Heart left ventricle (tissue), 16 donors: Measurements from ENCODE around the gene CNGA3. TPM values are rescaled to one million over a fixed set of nuclear protein-coding genes. Genes with fewer than 3 reads are reported as not detected.
A peak's percentile ranks its signal among the peaks of the same experiment; 100 is the strongest.

Experiments used
- ATAC-seq, 4 donors: fragments of 200-7000 bp; cut with Tn5 transposase; one replicate each; pipeline ENCODE4 v1.9.1; 2020 to 2022; ENCODE audit warnings: moderate library complexity in 4 of 4, mild to moderate bottlenecking in 3 of 4, moderate number of reproducible peaks in 1 of 4
- DNase-seq, 5 donors: peaks; one replicate each; pipeline ENCODE4 v3.0.0-alpha.2; 2020
- H3K27ac ChIP-seq, 12 donors: fragments of 200-600 bp; sonication (generic) in 4 of 12; one replicate each; pipeline versions ENCODE4 v1.5.0 to v1.8.0; 2016 to 2022; ENCODE audit warnings: mild to moderate bottlenecking in 2 of 12
- H3K27me3 ChIP-seq, 9 donors: fragments of 200-600 bp; sonication (generic) in 2 of 9; one replicate each; pipeline versions ENCODE4 v1.5.1 to v1.8.0; 2016 to 2022; ENCODE audit warnings: mild to moderate bottlenecking in 3 of 9
- H3K36me3 ChIP-seq, 9 donors: fragments of 200-600 bp; sonication (generic) in 2 of 9; one replicate each; pipeline versions ENCODE4 v1.5.0 to v1.8.0; 2018 to 2022; ENCODE audit warnings: mild to moderate bottlenecking in 2 of 9
- H3K4me1 ChIP-seq, 12 donors: fragments of 200-600 bp; sonication (generic) in 4 of 12; one replicate each; pipeline versions ENCODE4 v1.5.0 to v1.8.0; 2016 to 2022; ENCODE audit warnings: mild to moderate bottlenecking in 3 of 12
- H3K4me3 ChIP-seq, 12 donors: fragments of 200-600 bp; sonication (generic) in 4 of 12; one replicate each; pipeline versions ENCODE4 v1.5.0 to v1.8.0; 2017 to 2022; ENCODE audit warnings: mild to moderate bottlenecking in 9 of 12, moderate library complexity in 4 of 12
- H3K9me3 ChIP-seq, 12 donors: fragments of 200-600 bp; sonication (generic) in 4 of 12; one replicate each; pipeline versions ENCODE4 v1.5.0 to v1.8.0; 2016 to 2022; ENCODE audit warnings: mild to moderate bottlenecking in 1 of 12
- CTCF ChIP-seq, 12 donors: fragments of 200-600 bp; sonication (generic) in 4 of 12; IDR thresholded peaks; one replicate each; pipeline versions ENCODE4 v1.5.0 to v1.8.0; 2018 to 2022; ENCODE audit warnings: antibody characterized with exemption in 12 of 12, mild to moderate bottlenecking in 5 of 12
- POLR2A ChIP-seq, 2 donors: fragments of 450-650 bp; IDR thresholded peaks; one replicate each; pipeline ENCODE4 v1.6.1; 2017; ENCODE audit warnings: antibody characterized with exemption in 2 of 2, mild to moderate bottlenecking in 2 of 2, moderate library complexity in 2 of 2
- WGBS, 4 donors: extraction: QIAGEN DNeasy Blood & Tissue Kit in 2 of 4; methylation state at CpG; one replicate each; pipeline versions ENCODE4 v1.1.5 to v1.1.7; 2013 to 2018; 5-methylcytosine and 5-hydroxymethylcytosine counted together
- intact Hi-C, 10 donors: fragments of 100-400 bp; cut with DNase I; formaldehyde crosslinking; loops; one replicate each; pipeline versions ENCODE4 v1.11.1 to v1.14.2; 2022
- polyA plus RNA-seq, 2 donors: library from polyadenylated mRNA; stranded (reverse); fragments of 200-250 nt; gene quantifications; one replicate each; pipeline ENCODE4 v1.2.3, GENCODE V29; 2013
- total RNA-seq, 9 donors: library from RNA; depleted of rRNA in 2 of 9; stranded (reverse); fragments of >200 nt in 2 of 9; fragmentation: NEBNext Ultra II Directional in 3 of 9; extraction: Animal tissue kit (Norgen Biotek cat#: 25700) in 3 of 9; gene quantifications; one replicate each; pipeline versions ENCODE4 v1.1.0 to v1.2.4, GENCODE V29; 2016 to 2023
- donor health status: ischemic (EF 13 %, LVEDD 7.1; RV severe dilation, severe dysfunction).
- donor health status: healthy with polysubstance abuse.
- donor health status: DM: no; HTN: yes; CAD: no.
- donor health status: DM: no; HTN: no; CAD: no.
- donor health status: ischemic (EF 25% LVEDD 6.9; RV normal size, moderate dysfunction).
- donor health status: ischemic (EF 25% LVEDD 5.7; RV mildly dilated, moderate dysfunction).
- donor health status: healthy.
- donor health status: DM: yes; HTN: yes; CAD: no.
- donor health status: ischemic (EF 35%, LVEDD 5.7; RV mildly dilated, moderate dysfunction).
- donor health status: nonischemic (EF 11% LVEDD 7.7; RV severe dilation, severe dysfunction).
- donor health status: DM: yes; HTN: yes; CAD: no.
- donor health status: PGD.
- donor health status: ischemic (EF 29% LVEDD 5.4; RV normal size, mild dysfunction).
- donor health status: nonischemic (EF 23%, LVEDD 6.1; RV moderate dilation, normal function).

The CNGA3 gene
- total and polyA plus RNA-seq, 11 donors: 0.43 TPM; not detected in 10

- ATAC-seq: no peak
- 81 to 95% (median 84%) methylated on average over 2 of the region's 2 CpGs for WGBS, 4 donors
- H3K9me3 ChIP-seq: peaks cover 0 to 9% (median 0%) of the 10 kb centered on the region in 12 donors
- no peak for DNase-seq
- TF ChIP-seq POLR2A (IDR thresholded peaks at IDR 0.05): no peak
- TF ChIP-seq CTCF (IDR thresholded peaks at IDR 0.05): no peak
- intact Hi-C loops: loop anchor here in 8 of 10 donors (5.0 to 10.0 kb wide), 7 partner anchors 98 to 418 kb away; no protein-coding TSS in a partner anchor
- H3K27me3 ChIP-seq: no peaks in the 10 kb centered on the region
- no peak overlapping the region for H3K27ac ChIP-seq
- H3K4me1 ChIP-seq: peaks cover 0 to 19% (median 4%) of the 10 kb centered on the region in 12 donors
- H3K36me3 ChIP-seq: no peaks in the 10 kb centered on the region
- H3K4me3 ChIP-seq: no peak overlapping the region
These were observed 70.3 kb downstream of the CNGA3 start for GRCh38 chr2:98416383-98417159.

- no peak overlapping the region for H3K4me3 ChIP-seq
- intact Hi-C loops: loop anchor here in 8 of 10 donors (1.0 to 10.0 kb wide), 8 partner anchors 38 to 415 kb away; no protein-coding TSS in a partner anchor
- WGBS, 4 donors: 72 to 92% (median 78%) methylated on average over 2 of the region's 2 CpGs
- peaks cover 0 to 17% (median 6%) of the 10 kb centered on the region in 12 donors for H3K9me3 ChIP-seq
- no peaks in the 10 kb centered on the region for H3K27me3 ChIP-seq
- H3K27ac ChIP-seq: peak overlapping the region in 2 of 12 donors; percentile 13 to 40
- H3K4me1 ChIP-seq: peaks cover 0 to 14% (median 0%) of the 10 kb centered on the region in 12 donors
- no peak for DNase-seq
- TF ChIP-seq POLR2A (IDR thresholded peaks at IDR 0.05) (no peak), CTCF (IDR thresholded peaks at IDR 0.05) (no peak)
- ATAC-seq: no peak
- H3K36me3 ChIP-seq: no peaks in the 10 kb centered on the region
These were observed 73.3 kb downstream of the CNGA3 start for GRCh38 chr2:98419544-98419943.

- ATAC-seq (peak in 2 of 4 donors; percentile 65 to 89), DNase-seq (no peak)
- Histone ChIP-seq H3K4me1 (peaks cover 0 to 14% (median 0%) of the 10 kb centered on the region in 12 donors), H3K4me3 (no peak overlapping the region), H3K36me3 (no peaks in the 10 kb centered on the region), H3K27ac (peak overlapping the region in 5 of 12 donors; percentile 11 to 62 (median 43)), H3K27me3 (no peaks in the 10 kb centered on the region), H3K9me3 (peaks cover 0 to 14% (median 6%) of the 10 kb centered on the region in 12 donors)
- TF ChIP-seq POLR2A (IDR thresholded peaks at IDR 0.05): no peak
- WGBS, 4 donors: 59 to 68% (median 62%) methylated on average over 6 of the region's 6 CpGs
- intact Hi-C loops: loop anchor here in 8 of 10 donors (1.0 to 10.0 kb wide), 8 partner anchors 37 to 415 kb away; no protein-coding TSS in a partner anchor
These were observed 73.9 kb downstream of the CNGA3 start for GRCh38 chr2:98419977-98420725.

GRCh38 chr2:98422449-98422848 is 76.2 kb downstream of the CNGA3 start:
- intact Hi-C loops: no loop called here
- ATAC-seq: no peak
- no peak for TF ChIP-seq POLR2A (IDR thresholded peaks at IDR 0.05)
- TF ChIP-seq CTCF (IDR thresholded peaks at IDR 0.05): no peak
- Histone ChIP-seq H3K4me3 (no peak overlapping the region), H3K36me3 (no peaks in the 10 kb centered on the region), H3K4me1 (peaks cover 0 to 14% (median 0%) of the 10 kb centered on the region in 12 donors), H3K27ac (no peak overlapping the region), H3K9me3 (peaks cover 0 to 14% (median 6%) of the 10 kb centered on the region in 12 donors), H3K27me3 (no peaks in the 10 kb centered on the region)
- no peak for DNase-seq
